IgD-negative memory B cell (primary cell): ENCODE measurements around the gene SNTG2. TPM values are rescaled to one million over a fixed set of nuclear protein-coding genes. Genes with fewer than 3 reads are reported as not detected.

Experiments
- H3K27ac Mint-ChIP-seq, 3 donors: one replicate each; pipeline ENCODE4 v1.8.0; 2020 to 2022; ENCODE audit warnings: mild to moderate bottlenecking in 3 of 3, mixed read lengths in 3 of 3, moderate library complexity in 1 of 3
- H3K27me3 Mint-ChIP-seq: one replicate; pipeline ENCODE4 v1.8.0; 2021; ENCODE audit warnings: mixed read lengths
- H3K36me3 Mint-ChIP-seq: one replicate; pipeline ENCODE4 v1.8.0; 2020; ENCODE audit warnings: mild to moderate bottlenecking, mixed read lengths
- H3K4me1 Mint-ChIP-seq, 3 donors: one replicate each; pipeline ENCODE4 v1.8.0; 2020 to 2022; ENCODE audit warnings: mixed read lengths in 3 of 3, mild to moderate bottlenecking in 1 of 3
- H3K4me3 Mint-ChIP-seq, 4 donors: one replicate each; pipeline ENCODE4 v1.8.0; 2020 to 2022; ENCODE audit warnings: mild to moderate bottlenecking in 4 of 4, mixed read lengths in 4 of 4, moderate library complexity in 3 of 4
- H3K9me3 Mint-ChIP-seq, 3 donors: one replicate each; pipeline ENCODE4 v1.8.0; 2020 to 2021; ENCODE audit warnings: mixed read lengths in 3 of 3, mild to moderate bottlenecking in 1 of 3
- polyA plus RNA-seq: library from polyadenylated mRNA; unstranded; fragments of 300-500 nt; fragmentation: Illumina TruSeq; gene quantifications from one replicate; pipeline ENCODE4 v1.2.3, GENCODE V29; 2021

The SNTG2 gene
- polyA plus RNA-seq, 1 donor from 2014 or later: not detected

DNA sequence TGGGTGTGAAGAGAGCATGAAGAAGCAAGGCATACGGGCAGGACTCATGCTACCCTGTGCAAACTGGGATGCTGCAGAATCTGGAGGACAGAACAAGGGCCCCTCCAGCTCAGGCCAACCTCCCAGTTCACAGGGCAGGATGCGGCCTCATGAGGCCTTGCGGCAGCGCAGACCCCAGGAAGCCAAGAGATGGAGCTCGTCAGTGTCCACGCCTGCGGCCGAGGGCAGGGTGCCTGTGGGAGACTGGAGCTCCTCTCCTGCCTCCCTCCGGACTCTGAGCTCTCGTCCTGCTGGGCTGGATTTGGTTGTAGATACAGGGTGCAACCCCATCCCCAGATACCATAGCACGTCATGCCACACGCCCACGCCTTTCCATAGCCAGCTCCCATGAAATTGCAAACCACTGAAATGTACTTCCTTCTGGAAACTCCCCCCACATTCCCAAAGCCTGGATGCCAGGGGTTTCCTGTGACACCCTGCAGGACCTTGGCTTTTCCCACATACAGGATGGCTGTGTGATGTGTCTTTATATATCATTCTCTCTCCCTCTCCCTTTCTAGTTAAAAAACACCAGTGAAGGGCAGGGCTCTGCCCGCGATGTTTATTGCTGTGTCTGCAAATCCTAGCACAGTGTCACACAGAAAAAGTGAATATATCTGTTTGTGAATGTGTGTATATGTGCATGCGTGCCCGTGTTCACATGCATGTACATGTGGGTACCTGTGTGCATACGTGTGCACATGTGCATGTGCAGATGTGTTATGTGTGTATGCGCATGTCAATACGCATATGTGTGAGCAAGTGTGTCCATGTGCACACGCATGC, 12.3 kb upstream of the SNTG2 start:
- Mint-ChIP-seq H3K27me3 (peaks cover 5% of the 10 kb centered on the region), H3K9me3 (peaks cover 0 to 4% (median 1%) of the 10 kb centered on the region in 3 donors), H3K4me3 (no peak overlapping the region), H3K36me3 (peaks cover 2% of the 10 kb centered on the region), H3K27ac (peak overlapping the region in 1 of 3 donors; percentile 1), H3K4me1 (no peaks in the 10 kb centered on the region)

- Mint-ChIP-seq H3K9me3 (peaks cover 0 to 12% (median 8%) of the 10 kb centered on the region in 3 donors), H3K4me3 (no peak overlapping the region), H3K4me1 (peaks cover 0 to 4% (median 0%) of the 10 kb centered on the region in 3 donors), H3K27me3 (peaks cover 10% of the 10 kb centered on the region), H3K27ac (no peak overlapping the region), H3K36me3 (peaks cover 3% of the 10 kb centered on the region)
Observed at GRCh38 chr2:939936-940601, 10.6 kb upstream of the SNTG2 start.

GRCh38 chr2:941871-942270, 8.8 kb upstream of the SNTG2 start:
- Mint-ChIP-seq H3K4me1 (peaks cover 5 to 15% (median 11%) of the 10 kb centered on the region in 3 donors), H3K4me3 (no peak overlapping the region), H3K27me3 (peaks cover 15% of the 10 kb centered on the region), H3K36me3 (peaks cover 3% of the 10 kb centered on the region), H3K9me3 (peaks cover 1 to 9% (median 8%) of the 10 kb centered on the region in 3 donors), H3K27ac (no peak overlapping the region)

- Mint-ChIP-seq H3K27me3 (peaks cover 19% of the 10 kb centered on the region), H3K9me3 (peaks cover 1 to 9% (median 8%) of the 10 kb centered on the region in 3 donors), H3K27ac (no peak overlapping the region), H3K36me3 (peaks cover 3% of the 10 kb centered on the region), H3K4me1 (peaks cover 5 to 15% (median 11%) of the 10 kb centered on the region in 3 donors), H3K4me3 (no peak overlapping the region)
Observed at GRCh38 chr2:942775-943460, 7.7 kb upstream of the SNTG2 start.

GRCh38 chr2:943461-943797, 7.2 kb upstream of the SNTG2 start:
- Mint-ChIP-seq H3K9me3 (peaks cover 1 to 9% (median 8%) of the 10 kb centered on the region in 3 donors), H3K27ac (no peak overlapping the region)

GRCh38 chr2:943821-944220, 6.8 kb upstream of the SNTG2 start:
- Mint-ChIP-seq H3K27me3 (peaks cover 23% of the 10 kb centered on the region), H3K36me3 (peaks cover 3% of the 10 kb centered on the region), H3K27ac (no peak overlapping the region), H3K9me3 (peaks cover 1 to 9% (median 8%) of the 10 kb centered on the region in 3 donors), H3K4me1 (peaks cover 5 to 15% (median 11%) of the 10 kb centered on the region in 3 donors), H3K4me3 (no peak overlapping the region)

More at GRCh38 chr2:943461-943797, 7.2 kb upstream of the SNTG2 start:
- Mint-ChIP-seq H3K36me3 (peaks cover 3% of the 10 kb centered on the region), H3K4me1 (peaks cover 5 to 15% (median 11%) of the 10 kb centered on the region in 3 donors), H3K27me3 (peaks cover 20% of the 10 kb centered on the region), H3K4me3 (no peak overlapping the region)

GRCh38 chr2:944693-945092, 6.0 kb upstream of the SNTG2 start:
- Mint-ChIP-seq H3K36me3 (peaks cover 1% of the 10 kb centered on the region), H3K27me3 (peaks cover 31% of the 10 kb centered on the region), H3K9me3 (peaks cover 1 to 9% (median 8%) of the 10 kb centered on the region in 3 donors), H3K4me1 (peaks cover 8 to 21% (median 15%) of the 10 kb centered on the region in 3 donors), H3K4me3 (no peak overlapping the region), H3K27ac (no peak overlapping the region)

GRCh38 chr2:945104-945503, 5.5 kb upstream of the SNTG2 start:
- Mint-ChIP-seq H3K4me1 (peaks cover 9 to 21% (median 16%) of the 10 kb centered on the region in 3 donors), H3K36me3 (peaks cover 1% of the 10 kb centered on the region), H3K4me3 (no peak overlapping the region), H3K27me3 (peaks cover 33% of the 10 kb centered on the region), H3K27ac (no peak overlapping the region), H3K9me3 (peaks cover 1 to 9% (median 8%) of the 10 kb centered on the region in 3 donors)

DNA sequence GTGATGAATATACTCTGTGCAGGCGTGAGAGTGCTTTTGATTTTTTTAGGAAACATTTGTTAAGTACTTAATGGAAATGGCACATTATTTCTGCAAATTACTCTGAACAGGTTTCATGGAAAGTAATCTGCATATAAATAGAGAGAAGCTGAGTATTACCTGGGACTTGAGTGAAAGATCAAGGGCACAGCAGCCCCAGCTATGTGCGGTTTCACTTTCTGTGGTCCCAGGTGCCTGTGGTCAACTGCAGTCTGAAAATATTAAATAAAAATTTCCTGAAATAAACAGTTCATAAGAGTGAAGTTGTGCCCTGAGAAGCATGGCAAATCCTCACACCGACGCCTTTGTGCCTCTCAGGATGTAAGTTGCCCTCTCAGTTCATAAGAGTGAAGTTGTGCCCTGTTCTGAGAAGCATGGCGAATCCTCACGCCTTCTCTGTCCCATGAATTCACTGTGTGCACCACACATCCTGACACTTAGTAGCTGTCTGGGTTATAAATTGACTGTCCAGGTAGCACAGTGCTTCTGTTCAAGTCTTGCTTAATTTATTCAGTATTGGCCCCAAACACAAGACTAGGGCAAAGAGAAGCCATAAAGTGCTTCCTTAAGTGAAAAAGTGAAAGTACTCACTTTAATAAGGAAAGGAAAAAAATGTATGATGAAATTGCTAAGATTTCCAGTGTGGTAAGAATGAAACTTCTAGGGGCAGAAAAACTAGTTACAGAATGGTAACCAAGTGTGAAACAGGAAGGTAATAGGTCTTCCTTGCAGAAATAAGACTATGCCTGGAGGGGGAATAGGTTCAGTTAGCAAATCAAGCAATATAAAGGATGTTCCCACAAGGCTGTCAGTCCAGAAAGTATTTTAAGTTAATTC, 4.3 kb upstream of the SNTG2 start:
- no peak overlapping the region for H3K27ac Mint-ChIP-seq
- peak overlapping the region in 3 of 4 donors; percentile 16 to 65 (median 46) for H3K4me3 Mint-ChIP-seq
- H3K9me3 Mint-ChIP-seq: peaks cover 1 to 9% (median 8%) of the 10 kb centered on the region in 3 donors
- H3K4me1 Mint-ChIP-seq: peaks cover 9 to 21% (median 16%) of the 10 kb centered on the region in 3 donors
- peaks cover 1% of the 10 kb centered on the region for H3K36me3 Mint-ChIP-seq
- H3K27me3 Mint-ChIP-seq: peaks cover 33% of the 10 kb centered on the region

DNA sequence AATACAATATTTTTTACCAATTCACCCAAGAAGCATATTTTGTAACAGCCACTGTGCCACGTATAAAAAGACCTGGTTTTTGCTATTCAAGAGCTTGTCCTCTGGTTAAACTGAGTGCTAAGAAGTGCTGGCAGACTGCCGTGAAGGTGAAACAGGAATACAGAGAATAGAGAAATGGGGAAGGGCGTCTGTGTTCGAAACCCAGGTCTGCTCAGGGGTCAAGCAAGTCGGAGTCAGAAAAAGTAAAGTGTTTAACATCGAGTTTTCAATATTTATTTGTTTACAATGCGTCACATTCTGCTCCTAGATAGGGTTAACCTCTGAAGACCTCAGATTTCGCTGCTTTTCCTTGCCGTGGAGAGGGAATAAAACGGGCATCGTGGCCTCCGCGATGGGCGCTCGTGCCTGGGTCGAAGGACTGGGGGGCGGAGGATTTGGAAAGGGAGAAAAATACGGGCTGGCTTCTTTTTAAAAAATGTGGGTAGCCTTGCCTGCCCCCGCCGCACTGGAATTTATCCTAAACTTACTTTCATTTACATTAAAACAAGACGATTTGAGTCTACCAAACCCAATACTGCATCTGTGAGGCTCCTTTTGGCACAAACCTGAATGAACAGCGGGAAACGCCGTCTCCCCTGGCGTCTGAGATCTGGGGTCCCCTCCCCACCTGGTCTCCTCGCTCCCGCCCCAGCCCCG, 1.1 kb upstream of the SNTG2 start:
- Mint-ChIP-seq H3K4me3 (peak overlapping the region in 3 of 4 donors; percentile 38 to 88 (median 63)), H3K9me3 (peaks cover 1 to 5% (median 3%) of the 10 kb centered on the region in 3 donors), H3K27me3 (peaks cover 36% of the 10 kb centered on the region), H3K36me3 (no peaks in the 10 kb centered on the region), H3K27ac (no peak overlapping the region), H3K4me1 (peaks cover 9 to 17% (median 16%) of the 10 kb centered on the region in 3 donors)

DNA sequence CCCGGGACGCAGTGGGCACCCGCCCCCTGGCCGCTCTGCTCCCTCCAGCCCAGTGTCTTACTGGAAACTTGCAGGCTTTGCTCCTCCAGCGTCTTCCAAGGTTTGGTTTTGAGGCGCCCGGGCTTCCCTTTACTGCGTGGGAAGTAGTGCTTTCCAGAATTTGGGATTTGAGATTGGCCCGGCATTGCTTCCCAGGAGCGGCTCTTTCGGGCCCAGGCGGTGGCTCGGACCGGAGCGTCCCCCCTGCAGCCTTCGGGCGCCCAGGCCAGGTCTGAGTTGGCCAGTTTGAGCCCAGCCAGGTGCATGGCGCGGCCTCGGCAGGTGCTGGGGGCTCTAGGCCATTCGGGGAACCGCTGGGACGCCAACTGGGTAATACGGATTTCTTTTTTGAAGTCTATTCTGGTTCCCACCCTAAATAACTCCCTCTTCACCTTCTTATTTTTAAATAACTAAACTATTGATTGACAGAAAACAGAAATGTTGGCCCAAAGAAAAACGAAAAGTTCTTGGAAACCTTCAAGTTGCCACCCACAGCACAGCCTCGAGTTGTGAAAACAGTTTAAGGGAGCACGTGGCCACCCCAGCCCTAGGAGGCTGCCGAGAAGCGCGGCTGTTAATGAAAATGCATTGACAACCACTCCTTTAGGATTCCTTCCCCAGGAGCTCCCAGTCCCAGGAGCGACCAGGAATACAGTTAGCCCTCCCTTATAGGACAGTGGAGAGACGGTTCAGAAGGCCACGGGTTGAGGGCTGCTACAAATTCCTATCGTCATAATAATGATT, 766 bp downstream of the SNTG2 start:
- H3K4me3 Mint-ChIP-seq: peak overlapping the region in 3 of 4 donors; percentile 0 to 35 (median 0)
- peaks cover 7 to 10% (median 9%) of the 10 kb centered on the region in 3 donors for H3K4me1 Mint-ChIP-seq
- H3K36me3 Mint-ChIP-seq: no peaks in the 10 kb centered on the region
- H3K27ac Mint-ChIP-seq: no peak overlapping the region
- H3K27me3 Mint-ChIP-seq: peaks cover 32% of the 10 kb centered on the region
- H3K9me3 Mint-ChIP-seq: no peaks in the 10 kb centered on the region

DNA sequence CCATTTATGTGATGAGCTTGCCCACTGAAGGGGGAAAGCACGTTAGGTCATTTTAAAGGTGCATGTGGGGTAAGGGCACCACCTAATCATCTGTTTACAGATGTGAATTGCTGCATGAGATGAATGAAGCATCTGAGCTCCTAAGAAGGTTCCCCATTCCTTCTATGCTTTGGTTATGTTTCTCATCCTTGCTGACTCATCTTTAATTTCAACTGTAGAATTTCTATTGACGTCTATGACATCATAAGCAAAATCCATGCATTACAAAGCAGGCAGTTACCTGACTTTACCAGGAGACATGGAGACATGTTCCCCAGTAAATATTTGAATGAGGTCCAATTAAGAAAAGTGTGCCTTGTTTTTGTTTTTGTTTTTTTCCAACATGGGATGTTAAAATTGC, 2.8 kb downstream of the SNTG2 start:
- Mint-ChIP-seq H3K27ac (no peak overlapping the region), H3K36me3 (no peaks in the 10 kb centered on the region), H3K4me3 (no peak overlapping the region), H3K4me1 (peaks cover 4 to 6% (median 6%) of the 10 kb centered on the region in 3 donors), H3K9me3 (no peaks in the 10 kb centered on the region), H3K27me3 (peaks cover 25% of the 10 kb centered on the region)
